GM23338 (cell line): ENCODE data around the gene CCDC68.

Experiments
- ETS1 ChIP-seq: IDR thresholded peaks from 2 replicates; pipeline ENCODE4 v1.6.1; 2016; ENCODE audit warnings: antibody characterized with exemption
- EZH2 ChIP-seq: fragments of 200-600 bp; sonication (generic); IDR thresholded peaks from one replicate; pipeline ENCODE4 v1.8.0; 2017; ENCODE audit warnings: antibody characterized with exemption, mild to moderate bottlenecking, low read depth; ENCODE audit not compliant: unreplicated experiment
- EZH2phosphoT487 ChIP-seq: fragments of 200-600 bp; sonication (generic); IDR thresholded peaks from one replicate; pipeline ENCODE4 v1.8.1; 2018; ENCODE audit warnings: antibody characterized with exemption; ENCODE audit not compliant: unreplicated experiment
- JUNB ChIP-seq: IDR thresholded peaks from one replicate; pipeline ENCODE4 v1.6.1; 2016; ENCODE audit warnings: antibody characterized with exemption; ENCODE audit not compliant: unreplicated experiment
- REST ChIP-seq: IDR thresholded peaks from one replicate; pipeline ENCODE4 v1.6.1; 2018; ENCODE audit warnings: antibody characterized with exemption; ENCODE audit not compliant: unreplicated experiment
- TF ChIP-seq, protein P1 (sequence below), 2 experiments: fragments of 200-600 bp in 1 of 2; sonication (generic) in 1 of 2; conservative IDR thresholded peaks; 2 replicates each; pipeline versions ENCODE4 v1.5.1 to v1.6.1; 2016 to 2017; ENCODE audit warnings: antibody characterized with exemption in 2 of 2, low read depth in 2 of 2, mild to moderate bottlenecking in 2 of 2, moderate library complexity in 1 of 2

DNA sequence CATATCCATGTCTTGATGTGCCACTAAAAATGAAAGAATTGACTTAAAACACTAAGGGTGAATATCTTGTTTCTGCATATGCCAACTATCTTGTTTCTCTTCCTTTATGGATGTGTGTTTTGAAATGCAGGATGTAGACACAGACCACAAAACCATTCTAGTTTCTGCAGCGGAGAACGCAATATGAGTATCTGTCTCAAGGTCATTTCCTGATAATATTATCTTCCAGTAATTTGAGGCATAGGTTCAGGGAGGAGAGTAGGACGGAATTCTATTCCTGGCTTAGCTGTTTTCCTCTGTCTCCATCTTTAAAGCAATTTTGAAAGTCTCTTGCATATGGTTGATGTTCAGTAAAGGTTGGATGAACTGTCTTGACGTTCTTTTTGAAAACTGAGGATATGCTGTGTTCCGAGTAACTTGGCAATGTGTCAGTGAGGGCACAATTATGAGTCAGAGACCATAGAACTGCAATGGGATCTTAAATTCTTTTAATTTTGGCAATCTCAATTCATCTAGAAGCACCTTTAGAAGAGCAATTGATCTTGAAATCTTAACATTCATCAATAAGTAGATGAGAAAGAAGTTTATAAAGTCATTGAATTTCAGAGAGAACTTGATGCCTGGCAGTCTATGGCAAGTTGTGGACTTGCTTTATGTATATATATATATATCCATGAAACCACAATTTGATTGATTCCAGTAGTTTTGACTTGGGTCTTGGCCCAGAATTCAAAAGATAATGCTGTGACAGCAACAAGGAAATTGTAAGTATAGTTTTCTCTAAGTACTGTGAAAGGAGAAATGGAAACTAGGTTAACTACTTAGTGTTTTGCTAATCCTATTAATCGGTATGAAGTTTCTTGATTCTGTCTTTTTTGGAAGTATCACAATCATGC lies 106.2 kb downstream of the CCDC68 start:
- TF ChIP-seq, protein P1, sequence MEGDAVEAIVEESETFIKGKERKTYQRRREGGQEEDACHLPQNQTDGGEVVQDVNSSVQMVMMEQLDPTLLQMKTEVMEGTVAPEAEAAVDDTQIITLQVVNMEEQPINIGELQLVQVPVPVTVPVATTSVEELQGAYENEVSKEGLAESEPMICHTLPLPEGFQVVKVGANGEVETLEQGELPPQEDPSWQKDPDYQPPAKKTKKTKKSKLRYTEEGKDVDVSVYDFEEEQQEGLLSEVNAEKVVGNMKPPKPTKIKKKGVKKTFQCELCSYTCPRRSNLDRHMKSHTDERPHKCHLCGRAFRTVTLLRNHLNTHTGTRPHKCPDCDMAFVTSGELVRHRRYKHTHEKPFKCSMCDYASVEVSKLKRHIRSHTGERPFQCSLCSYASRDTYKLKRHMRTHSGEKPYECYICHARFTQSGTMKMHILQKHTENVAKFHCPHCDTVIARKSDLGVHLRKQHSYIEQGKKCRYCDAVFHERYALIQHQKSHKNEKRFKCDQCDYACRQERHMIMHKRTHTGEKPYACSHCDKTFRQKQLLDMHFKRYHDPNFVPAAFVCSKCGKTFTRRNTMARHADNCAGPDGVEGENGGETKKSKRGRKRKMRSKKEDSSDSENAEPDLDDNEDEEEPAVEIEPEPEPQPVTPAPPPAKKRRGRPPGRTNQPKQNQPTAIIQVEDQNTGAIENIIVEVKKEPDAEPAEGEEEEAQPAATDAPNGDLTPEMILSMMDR (conservative IDR thresholded peaks at IDR 0.05; ENCODE audit: low read depth in 2 of 2): no peak
- TF ChIP-seq REST: no peak
- TF ChIP-seq JUNB: no peak
- no peak for TF ChIP-seq EZH2
- no peak for TF ChIP-seq ETS1
- TF ChIP-seq EZH2phosphoT487: no peak
